GM06990 (cell line): Measurements from ENCODE around the gene CNTNAP2.

ENCODE experiments used
- DNase-seq: peaks from one replicate; pipeline ENCODE4 v3.0.0-alpha.2; 2011; ENCODE audit not compliant: insufficient read length; ENCODE audit errors: extremely low read depth
- H3K27me3 ChIP-seq: replicated peaks from 2 replicates; pipeline ENCODE4 v1.6.0; 2011; ENCODE audit warnings: low read length; ENCODE audit not compliant: control insufficient read depth, insufficient read depth
- H3K36me3 ChIP-seq: 2 replicates; pipeline ENCODE4 v1.5.1; 2011; ENCODE audit warnings: low read length; ENCODE audit not compliant: control insufficient read depth, insufficient read depth
- H3K4me3 ChIP-seq: replicated peaks from 2 replicates; pipeline ENCODE4 v1.5.1; 2011; ENCODE audit warnings: low read depth, mild to moderate bottlenecking, control low read depth, low read length
- TF ChIP-seq, protein P1 (sequence below): IDR thresholded peaks from 2 replicates; pipeline ENCODE4 v1.5.1; 2011; ENCODE audit warnings: low read length, control low read depth, mild to moderate bottlenecking, inconsistent platforms; ENCODE audit not compliant: insufficient read depth, poor library complexity, severe bottlenecking

Gene CNTNAP2

DNA sequence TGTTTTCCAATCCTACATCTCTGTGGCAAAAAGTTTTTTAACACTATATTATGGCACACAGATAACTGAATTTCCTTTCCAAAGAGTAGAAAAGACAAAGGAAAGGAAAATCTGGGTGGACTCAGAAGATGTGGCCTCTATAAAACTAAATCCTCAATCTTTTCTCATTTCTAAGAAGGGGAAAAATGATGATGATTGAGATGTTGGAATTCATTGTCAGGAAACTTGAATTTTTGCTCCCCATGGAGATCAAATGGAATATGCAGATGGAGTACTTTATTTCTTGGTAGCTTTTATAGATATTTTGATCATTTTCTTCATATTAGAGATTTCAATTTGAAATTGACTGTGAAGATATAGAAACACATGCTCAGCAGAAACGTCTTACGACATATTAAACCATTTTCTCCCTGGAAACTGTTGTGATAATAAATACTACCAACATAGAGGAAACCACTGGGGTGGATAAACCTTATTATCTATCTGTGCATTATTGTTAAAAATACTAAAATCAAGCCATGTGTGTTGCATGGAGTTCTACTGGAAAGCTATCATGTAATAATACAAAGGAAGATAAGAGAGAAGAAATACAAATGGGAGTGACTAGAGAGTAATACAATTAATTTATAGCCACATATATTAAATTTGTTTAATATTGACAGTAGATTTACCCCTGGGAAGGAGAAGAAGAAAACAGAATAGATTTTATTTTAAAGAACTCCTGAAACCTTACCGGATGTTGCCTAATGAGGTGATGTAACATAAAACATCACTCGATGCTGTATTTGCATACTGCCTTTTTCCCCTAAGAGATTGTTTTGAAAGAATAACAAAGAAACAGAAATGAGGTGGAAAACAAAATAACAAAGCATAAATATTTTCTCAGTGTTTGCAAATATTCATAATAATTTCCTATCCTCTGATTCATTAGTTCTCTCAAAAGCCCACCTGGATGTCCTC is 1542.7 kb downstream of the CNTNAP2 start:
- no peaks in the 10 kb centered on the region for H3K36me3 ChIP-seq
- no peak for DNase-seq
- H3K27me3 ChIP-seq, result no peaks in the 10 kb centered on the region
- TF ChIP-seq, protein P1, sequence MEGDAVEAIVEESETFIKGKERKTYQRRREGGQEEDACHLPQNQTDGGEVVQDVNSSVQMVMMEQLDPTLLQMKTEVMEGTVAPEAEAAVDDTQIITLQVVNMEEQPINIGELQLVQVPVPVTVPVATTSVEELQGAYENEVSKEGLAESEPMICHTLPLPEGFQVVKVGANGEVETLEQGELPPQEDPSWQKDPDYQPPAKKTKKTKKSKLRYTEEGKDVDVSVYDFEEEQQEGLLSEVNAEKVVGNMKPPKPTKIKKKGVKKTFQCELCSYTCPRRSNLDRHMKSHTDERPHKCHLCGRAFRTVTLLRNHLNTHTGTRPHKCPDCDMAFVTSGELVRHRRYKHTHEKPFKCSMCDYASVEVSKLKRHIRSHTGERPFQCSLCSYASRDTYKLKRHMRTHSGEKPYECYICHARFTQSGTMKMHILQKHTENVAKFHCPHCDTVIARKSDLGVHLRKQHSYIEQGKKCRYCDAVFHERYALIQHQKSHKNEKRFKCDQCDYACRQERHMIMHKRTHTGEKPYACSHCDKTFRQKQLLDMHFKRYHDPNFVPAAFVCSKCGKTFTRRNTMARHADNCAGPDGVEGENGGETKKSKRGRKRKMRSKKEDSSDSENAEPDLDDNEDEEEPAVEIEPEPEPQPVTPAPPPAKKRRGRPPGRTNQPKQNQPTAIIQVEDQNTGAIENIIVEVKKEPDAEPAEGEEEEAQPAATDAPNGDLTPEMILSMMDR, result no peak
- no peak overlapping the region for H3K4me3 ChIP-seq

DNA sequence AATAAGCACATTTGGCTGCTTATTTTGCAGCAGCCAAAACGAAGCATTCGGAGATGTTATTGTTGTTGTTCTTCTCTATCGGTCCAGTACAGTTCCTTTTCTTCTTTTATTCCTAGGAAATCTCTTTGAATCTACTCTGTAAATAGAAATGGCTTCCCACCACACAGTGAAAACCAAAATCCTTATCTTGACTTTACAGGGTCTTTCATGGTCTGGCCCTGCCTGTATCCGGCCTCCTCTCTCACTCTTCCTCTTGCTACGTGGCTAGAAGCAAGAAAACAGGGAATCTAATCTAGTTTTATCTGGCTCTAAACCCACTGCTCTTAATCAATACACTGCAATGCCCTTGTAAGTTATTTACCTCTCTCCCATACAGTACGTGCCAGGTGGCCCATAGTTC is 1547.9 kb downstream of the CNTNAP2 start:
- TF ChIP-seq, protein P1, result no peak
- Histone ChIP-seq H3K4me3 (no peak overlapping the region), H3K36me3 (no peaks in the 10 kb centered on the region), H3K27me3 (no peaks in the 10 kb centered on the region)
- DNase-seq, result no peak

DNA sequence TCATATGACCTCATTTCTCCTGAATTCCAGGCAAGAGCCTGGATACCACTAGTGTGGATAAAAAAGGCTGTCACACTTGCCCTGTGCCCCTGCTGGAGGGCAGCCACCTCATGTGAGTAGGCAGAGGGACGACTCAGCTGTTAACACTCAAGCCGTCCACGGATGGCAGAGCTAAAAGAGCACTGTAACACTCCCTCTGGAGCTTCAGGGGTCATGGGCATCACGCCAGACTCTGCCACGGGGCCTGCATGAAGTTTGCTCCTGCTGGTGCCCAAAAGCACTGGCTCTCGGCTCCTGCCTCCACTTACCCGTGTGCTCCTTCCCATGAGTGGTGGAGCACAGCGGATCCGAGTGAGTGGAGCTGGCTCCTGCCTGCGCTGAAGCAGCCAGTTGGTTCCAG is 1554.2 kb downstream of the CNTNAP2 start:
- no peak for DNase-seq
- TF ChIP-seq, protein P1, result no peak
- no peak overlapping the region for H3K4me3 ChIP-seq
- no peaks in the 10 kb centered on the region for H3K27me3 ChIP-seq
- H3K36me3 ChIP-seq, result no peaks in the 10 kb centered on the region

DNA sequence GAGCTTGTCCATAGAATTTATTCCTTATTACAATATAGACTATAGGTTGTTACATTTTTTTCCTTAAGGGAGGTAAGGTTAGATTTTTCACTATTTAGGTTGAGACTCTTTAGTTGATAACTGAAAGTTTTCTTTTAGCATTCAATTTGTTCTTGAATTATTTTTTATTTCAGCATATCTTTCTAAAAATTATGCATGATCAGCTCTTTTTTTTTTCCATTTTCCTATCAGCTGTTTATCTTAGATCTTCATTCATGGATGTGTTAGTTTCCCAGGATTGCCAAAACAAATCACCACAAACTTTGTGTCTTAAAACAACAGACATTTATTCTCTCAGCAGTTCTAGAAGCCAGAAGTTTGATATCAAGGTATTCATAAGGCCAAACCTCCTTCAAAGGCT is 1558.1 kb downstream of the CNTNAP2 start:
- H3K27me3 ChIP-seq, result no peaks in the 10 kb centered on the region
- TF ChIP-seq, protein P1, result no peak
- no peak overlapping the region for H3K4me3 ChIP-seq
- H3K36me3 ChIP-seq, result no peaks in the 10 kb centered on the region
- DNase-seq, result no peak

DNA sequence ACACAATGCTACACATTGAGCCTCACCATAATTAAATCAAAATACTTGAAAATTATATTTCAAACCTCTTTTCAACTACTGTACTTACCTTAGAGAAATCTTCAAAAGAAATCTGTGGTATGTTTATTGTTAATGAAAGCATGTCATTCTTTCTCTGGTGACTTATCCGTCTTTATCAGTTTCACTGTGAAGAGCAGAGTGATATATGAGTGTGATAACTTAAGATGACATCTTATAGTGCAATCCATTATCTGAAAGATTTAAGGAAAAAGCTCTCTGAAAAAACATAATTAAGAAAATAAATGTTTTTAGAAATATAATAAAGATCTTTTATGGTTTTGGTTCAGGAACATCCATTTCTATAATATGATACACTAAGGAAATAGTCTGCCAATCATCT is 1562.3 kb downstream of the CNTNAP2 start:
- H3K4me3 ChIP-seq, result no peak overlapping the region
- TF ChIP-seq, protein P1, result no peak
- no peak for DNase-seq
- H3K36me3 ChIP-seq, result no peaks in the 10 kb centered on the region
- no peaks in the 10 kb centered on the region for H3K27me3 ChIP-seq

DNA sequence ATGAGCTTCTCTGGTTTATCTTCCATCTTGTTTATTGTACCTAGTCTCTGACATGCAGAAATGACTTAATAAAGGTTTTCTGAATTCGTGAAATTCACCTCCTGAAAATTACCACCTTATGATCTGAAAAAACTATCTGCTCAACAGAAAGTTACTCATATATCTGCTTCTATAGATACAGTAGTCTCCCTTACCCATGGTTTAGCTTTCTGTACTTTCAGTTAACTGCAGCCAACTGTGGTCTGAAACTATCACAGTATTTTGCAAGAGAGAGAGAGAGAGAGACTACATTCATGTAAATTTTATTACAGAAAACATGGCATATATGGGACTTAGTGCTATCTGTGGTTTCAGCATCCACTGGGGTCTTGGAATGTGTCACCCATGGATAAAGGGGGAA is 1564.9 kb downstream of the CNTNAP2 start:
- Histone ChIP-seq H3K27me3 (no peaks in the 10 kb centered on the region), H3K36me3 (no peaks in the 10 kb centered on the region), H3K4me3 (no peak overlapping the region)
- DNase-seq, result no peak
- TF ChIP-seq, protein P1, result no peak
